AG04450 (cell line): ENCODE data around the gene SELENOS. TPM values are rescaled to one million over a fixed set of nuclear protein-coding genes. Genes with fewer than 3 reads are reported as not detected.

ENCODE experiments used
- CTCF ChIA-PET: fragments of 300-600, 350-600 bp; formaldehyde crosslinking; extraction: SDS; loops from one replicate; lab custom pipeline; 2022; ENCODE audit warnings: antibody characterized with exemption, inconsistent platforms; lab: Charles Lee
- POLR2A ChIA-PET: fragments of 350-600 bp; formaldehyde crosslinking; extraction: SDS; loops from one replicate; lab custom pipeline; 2021; ENCODE audit warnings: antibody characterized with exemption, inconsistent platforms; lab: Yijun Ruan, JAX
- DNase-seq: peaks from one replicate; pipeline ENCODE4 v3.0.0-alpha.2; 2011; ENCODE audit warnings: low read depth, low spot score
- H3K27ac ChIP-seq: one replicate; pipeline ENCODE4 v1.5.1; 2012; ENCODE audit warnings: low read depth, low read length, control low read depth
- H3K27me3 ChIP-seq: one replicate; pipeline ENCODE4 v1.6.0; 2012; ENCODE audit warnings: low read length; ENCODE audit not compliant: control insufficient read depth, insufficient read depth
- H3K4me3 ChIP-seq: 2 replicates; pipeline ENCODE4 v1.5.1; 2011; ENCODE audit warnings: mild to moderate bottlenecking, low read depth, low read length, control low read depth
- H3K9me3 ChIP-seq: 2 replicates; pipeline ENCODE4 v1.5.1; 2012; ENCODE audit warnings: low read length; ENCODE audit not compliant: control insufficient read depth, insufficient read depth
- CTCF ChIP-seq: IDR thresholded peaks from 2 replicates; pipeline ENCODE4 v1.5.1; 2011; ENCODE audit warnings: low read depth, low read length, control low read depth, inconsistent platforms
- polyA plus RNA-seq: library from polyadenylated mRNA; depleted of rRNA; stranded (reverse); fragments of >200 nt; gene quantifications from 2 replicates; pipeline ENCODE4 v1.2.3, GENCODE V29; 2011

Gene SELENOS
- polyA plus RNA-seq, 1 experiment = 100 TPM

GRCh38 chr15:101320501-101321052 lies 43.3 kb upstream of the SELENOS start:
- DNase-seq = no peak
- TF ChIP-seq CTCF = peak; percentile 52

GRCh38 chr15:101318839-101319238 lies 41.6 kb upstream of the SELENOS start:
- CTCF ChIA-PET = interaction anchor here (1.7 to 3.7 kb wide), 2 partner anchors 19 to 323 kb away, joined by 7 to 30 read pairs; no protein-coding TSS in a partner anchor
- Histone ChIP-seq H3K9me3 (no peaks in the 10 kb centered on the region; the same call in 1 of the 2 replicates), H3K27ac (no peak overlapping the region), H3K27me3 (peaks cover 37% of the 10 kb centered on the region), H3K4me3 (no peak overlapping the region)
- DNase-seq = no peak
- POLR2A ChIA-PET = no interaction called here
- no peak for TF ChIP-seq CTCF

More at GRCh38 chr15:101320501-101321052, 43.3 kb upstream of the SELENOS start:
- POLR2A ChIA-PET = no interaction called here
- Histone ChIP-seq H3K4me3 (no peak overlapping the region), H3K27ac (no peak overlapping the region), H3K9me3 (no peaks in the 10 kb centered on the region; the same call in 1 of the 2 replicates), H3K27me3 (peaks cover 36% of the 10 kb centered on the region)
- CTCF ChIA-PET = interaction anchor here (0.7 to 3.7 kb wide), 3 partner anchors 21 to 321 kb away, joined by 4 to 30 read pairs (median 7); no protein-coding TSS in a partner anchor

DNA sequence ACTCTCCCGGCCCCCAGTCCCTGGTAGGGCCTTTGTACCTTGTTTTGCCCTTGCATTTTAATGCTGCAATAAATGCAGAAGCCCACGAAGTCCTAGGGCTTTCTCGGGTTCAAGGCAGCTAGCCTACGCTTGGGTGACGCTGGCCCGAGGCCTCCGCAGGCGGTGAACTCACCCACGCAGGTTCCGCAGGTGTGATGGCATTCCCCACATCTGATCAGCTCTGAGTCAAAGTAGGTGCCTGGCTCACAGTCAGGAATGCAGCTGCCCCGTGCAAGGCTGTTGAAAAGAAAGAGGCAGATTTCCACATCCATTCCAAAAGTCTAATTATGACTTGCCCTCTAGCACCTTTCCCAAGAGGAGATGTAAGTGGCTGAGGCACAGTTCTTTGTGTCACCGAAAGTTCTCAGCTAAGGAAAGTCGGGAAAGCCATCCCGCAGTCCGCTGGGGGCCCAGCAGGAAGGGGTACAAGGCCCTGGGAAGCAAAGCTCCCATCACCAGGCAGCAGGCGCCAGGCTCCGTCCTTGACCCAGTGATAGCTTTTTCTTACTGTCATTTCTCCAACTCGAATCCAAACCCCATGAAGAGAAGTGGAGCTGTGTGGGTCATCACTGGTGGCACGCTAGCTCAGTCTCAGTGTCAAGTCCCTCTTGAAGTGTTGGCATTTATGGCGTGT lies 41.0 kb upstream of the SELENOS start:
- H3K9me3 ChIP-seq = no peaks in the 10 kb centered on the region; the same call in 1 of the 2 replicates
- H3K27ac ChIP-seq = no peak overlapping the region
- no peak overlapping the region for H3K4me3 ChIP-seq
- ChIA-PET CTCF (interaction anchor here (3.7 kb wide), 1 partner anchor 323 kb away, joined by 30 read pairs; no protein-coding TSS in a partner anchor), POLR2A (no interaction called here)
- DNase-seq = no peak
- TF ChIP-seq CTCF = no peak
- peaks cover 37% of the 10 kb centered on the region for H3K27me3 ChIP-seq

DNA sequence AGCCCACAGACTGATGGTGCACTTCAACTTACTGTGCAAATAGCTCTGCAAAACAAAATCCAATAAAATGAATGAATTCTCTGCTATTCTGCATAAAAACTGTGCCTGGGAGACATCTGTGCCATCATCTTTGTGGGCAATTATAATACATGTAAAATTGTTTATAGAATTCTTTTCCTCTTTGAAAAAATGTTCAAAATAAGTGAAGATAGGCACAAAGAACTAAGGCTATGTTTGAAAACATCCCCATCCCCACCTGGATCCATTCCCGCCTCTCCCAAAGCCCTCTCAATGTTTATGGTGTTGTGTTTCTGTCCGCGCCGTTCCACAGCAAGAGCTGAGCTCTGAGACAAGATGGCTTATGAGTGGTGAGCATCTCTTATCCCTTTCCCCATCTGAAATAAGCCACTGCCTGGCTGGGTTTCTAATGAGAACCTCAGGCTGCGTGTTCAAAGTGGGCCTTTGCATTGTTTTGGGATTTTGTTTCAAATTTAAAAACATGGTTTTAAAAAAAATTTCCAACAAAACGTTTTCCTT lies 40.1 kb upstream of the SELENOS start:
- ChIA-PET POLR2A (no interaction called here), CTCF (no interaction called here)
- Histone ChIP-seq H3K27me3 (peaks cover 33% of the 10 kb centered on the region), H3K9me3 (no peaks in the 10 kb centered on the region; the same call in 1 of the 2 replicates), H3K4me3 (no peak overlapping the region), H3K27ac (no peak overlapping the region)
- no peak for TF ChIP-seq CTCF
- no peak for DNase-seq

GRCh38 chr15:101316529-101316928 lies 39.2 kb upstream of the SELENOS start:
- Histone ChIP-seq H3K9me3 (no peaks in the 10 kb centered on the region; the same call in 1 of the 2 replicates), H3K27me3 (peaks cover 29% of the 10 kb centered on the region), H3K27ac (no peak overlapping the region), H3K4me3 (no peak overlapping the region)
- no peak for TF ChIP-seq CTCF
- no peak for DNase-seq
- ChIA-PET CTCF (no interaction called here), POLR2A (no interaction called here)
